ENCODE data around the gene ZBED1. TPM values are rescaled to one million over a fixed set of nuclear protein-coding genes. Genes with fewer than 3 reads are reported as not detected.

The ZBED1 gene
- total and polyA plus RNA-seq, 4 donors = 13.5 to 36.7 (median 32.0) TPM

GRCh38 chrX:2514131-2514530, 13.4 kb upstream of the ZBED1 start:
- H3K4me3 ChIP-seq = no peak overlapping the region
- peaks cover 0 to 3% (median 0%) of the 10 kb centered on the region in 4 donors for H3K9me3 ChIP-seq (ENCODE audit: control insufficient read depth in 4 of 4, insufficient read depth in 3 of 4, low read length in 3 of 4)
- WGBS, 2 donors = 49 to 56% methylated on average over 5 of the region's 5 CpGs
- ATAC-seq (ENCODE audit: insufficient read depth, low FRiP score) (no peak), DNase-seq (no peak)
- no peak overlapping the region for H3K9ac ChIP-seq (ENCODE audit: insufficient read depth in 1 of 2, low read length in 2 of 2)
- peaks cover 0 to 3% (median 0%) of the 10 kb centered on the region in 5 donors for H3K4me1 ChIP-seq (ENCODE audit: control insufficient read depth in 5 of 5, insufficient read depth in 5 of 5, low read length in 5 of 5)
- no peak for TF ChIP-seq CTCF (IDR thresholded peaks at IDR 0.05; ENCODE audit: control extremely low read depth, extremely low read depth)
- H3K27ac ChIP-seq (ENCODE audit: low read depth in 1 of 2, low read length in 1 of 2) = no peak overlapping the region
- no peaks in the 10 kb centered on the region for H3K36me3 ChIP-seq (ENCODE audit: control insufficient read depth in 4 of 4, insufficient read depth in 4 of 4, low read length in 4 of 4)
- H3K27me3 ChIP-seq (ENCODE audit: control insufficient read depth in 3 of 3, insufficient read depth in 3 of 3, low read length in 2 of 3) = no peaks in the 10 kb centered on the region

GRCh38 chrX:2513121-2513664, 12.4 kb upstream of the ZBED1 start:
- Histone ChIP-seq H3K9ac (ENCODE audit: insufficient read depth in 1 of 2, low read length in 2 of 2) (no peak overlapping the region), H3K27me3 (ENCODE audit: control insufficient read depth in 3 of 3, insufficient read depth in 3 of 3, low read length in 2 of 3) (no peaks in the 10 kb centered on the region), H3K27ac (ENCODE audit: low read depth in 1 of 2, low read length in 1 of 2) (no peak overlapping the region), H3K36me3 (ENCODE audit: control insufficient read depth in 4 of 4, insufficient read depth in 4 of 4, low read length in 4 of 4) (no peaks in the 10 kb centered on the region), H3K9me3 (ENCODE audit: control insufficient read depth in 4 of 4, insufficient read depth in 3 of 4, low read length in 3 of 4) (peaks cover 0 to 3% (median 0%) of the 10 kb centered on the region in 4 donors), H3K4me1 (ENCODE audit: control insufficient read depth in 5 of 5, insufficient read depth in 5 of 5, low read length in 5 of 5) (peaks cover 0 to 3% (median 0%) of the 10 kb centered on the region in 5 donors), H3K4me3 (no peak overlapping the region)
- no peak for ATAC-seq (ENCODE audit: insufficient read depth, low FRiP score)
- DNase-seq = peak in 2 of 3 donors; percentile 24 to 43
- no peak for TF ChIP-seq CTCF (IDR thresholded peaks at IDR 0.05; ENCODE audit: control extremely low read depth, extremely low read depth)
- 66 to 82% methylated on average over 6 of the region's 6 CpGs for WGBS, 2 donors

- TF ChIP-seq CTCF (IDR thresholded peaks at IDR 0.05; ENCODE audit: control extremely low read depth, extremely low read depth) = no peak
- 92% methylated on average over 8 of the region's 8 CpGs for WGBS, 2 donors
- Histone ChIP-seq H3K36me3 (ENCODE audit: control insufficient read depth in 4 of 4, insufficient read depth in 4 of 4, low read length in 4 of 4) (no peaks in the 10 kb centered on the region), H3K4me3 (no peak overlapping the region), H3K9me3 (ENCODE audit: control insufficient read depth in 4 of 4, insufficient read depth in 3 of 4, low read length in 3 of 4) (peaks cover 0 to 3% (median 0%) of the 10 kb centered on the region in 4 donors), H3K27me3 (ENCODE audit: control insufficient read depth in 3 of 3, insufficient read depth in 3 of 3, low read length in 2 of 3) (no peaks in the 10 kb centered on the region), H3K27ac (ENCODE audit: low read depth in 1 of 2, low read length in 1 of 2) (no peak overlapping the region), H3K4me1 (ENCODE audit: control insufficient read depth in 5 of 5, insufficient read depth in 5 of 5, low read length in 5 of 5) (peaks cover 0 to 3% (median 0%) of the 10 kb centered on the region in 5 donors), H3K9ac (ENCODE audit: insufficient read depth in 1 of 2, low read length in 2 of 2) (no peak overlapping the region)
- DNase-seq (no peak), ATAC-seq (ENCODE audit: insufficient read depth, low FRiP score) (no peak)
Observed at GRCh38 chrX:2512501-2512900, 11.7 kb upstream of the ZBED1 start.

GRCh38 chrX:2511326-2511725, 10.6 kb upstream of the ZBED1 start:
- Histone ChIP-seq H3K4me1 (ENCODE audit: control insufficient read depth in 5 of 5, insufficient read depth in 5 of 5, low read length in 5 of 5) (peaks cover 0 to 3% (median 0%) of the 10 kb centered on the region in 5 donors), H3K36me3 (ENCODE audit: control insufficient read depth in 4 of 4, insufficient read depth in 4 of 4, low read length in 4 of 4) (no peaks in the 10 kb centered on the region), H3K27ac (ENCODE audit: low read depth in 1 of 2, low read length in 1 of 2) (no peak overlapping the region), H3K9ac (ENCODE audit: insufficient read depth in 1 of 2, low read length in 2 of 2) (no peak overlapping the region), H3K27me3 (ENCODE audit: control insufficient read depth in 3 of 3, insufficient read depth in 3 of 3, low read length in 2 of 3) (no peaks in the 10 kb centered on the region), H3K4me3 (no peak overlapping the region), H3K9me3 (ENCODE audit: control insufficient read depth in 4 of 4, insufficient read depth in 3 of 4, low read length in 3 of 4) (peaks cover 0 to 3% (median 0%) of the 10 kb centered on the region in 4 donors)
- no peak for ATAC-seq (ENCODE audit: insufficient read depth, low FRiP score)
- no peak for TF ChIP-seq CTCF (IDR thresholded peaks at IDR 0.05; ENCODE audit: control extremely low read depth, extremely low read depth)
- no peak for DNase-seq
- 95 to 98% methylated on average over 6 of the region's 6 CpGs for WGBS, 2 donors

All from lung (tissue), 12 donors.